K562 (cell line): ENCODE measurements around the gene CD248. TPM values are rescaled to one million over a fixed set of nuclear protein-coding genes. Genes with fewer than 3 reads are reported as not detected.

Experiments used
- FOXK2 ChIP-seq, 2 experiments: fragments of 450-650 bp; IDR thresholded peaks in 1 of 2; conservative IDR thresholded peaks in 1 of 2; 2 replicates each; pipeline ENCODE4 v1.6.1; 2016; ENCODE audit warnings: low read depth in 2 of 2, mild to moderate bottlenecking in 1 of 2
- KDM4B ChIP-seq, 2 experiments: fragments of 450-650 bp in 1 of 2; sonication (generic) in 1 of 2; IDR thresholded peaks; 2 replicates each; pipeline ENCODE4 v1.6.1; 2016 to 2017; ENCODE audit warnings: borderline replicate concordance in 2 of 2, antibody characterized with exemption in 1 of 2, low read depth in 1 of 2, mild to moderate bottlenecking in 1 of 2
- RNF2 ChIP-seq: sonication (generic); IDR thresholded peaks from 2 replicates; pipeline ENCODE4 v1.6.1; 2016
- polyA plus RNA-seq, 8 experiments: library from polyadenylated mRNA; depleted of rRNA in 4 of 8; stranded (reverse) in 5 of 8; unstranded in 3 of 8; fragments of >200 nt; fragmentation: Nextera tagmentation in 2 of 8; fragmentation: Illumina TruSeq in 1 of 8; extraction: Ambion mirVana in 2 of 8; extraction: Trizol in 1 of 8; gene quantifications; 2 replicates each; pipeline versions ENCODE4 v1.2.1 to v1.2.3, GENCODE V29; 2011 to 2014; ENCODE audit warnings: inconsistent platforms in 1 of 8, missing spikeins in 1 of 8
- total RNA-seq, 7 experiments: library from RNA; depleted of rRNA in 6 of 7; stranded (reverse); fragments of >200 nt in 6 of 7; fragmentation: Illumina TruSeq in 2 of 7; extraction: Trizol in 2 of 7; gene quantifications; 2 replicates each; pipeline versions ENCODE4 v1.2.1 to v1.2.3, GENCODE V29; 2011 to 2021; ENCODE audit warnings: low replicate concordance in 1 of 7
- TF ChIP-seq, protein P1 (sequence below): fragments of 450-650 bp; IDR thresholded peaks from 2 replicates; pipeline ENCODE4 v1.6.1; 2016; ENCODE audit warnings: low read depth
- TF ChIP-seq, protein P2 (sequence below): fragments of 450-650 bp; IDR thresholded peaks from 2 replicates; pipeline ENCODE4 v1.6.1; 2016; ENCODE audit warnings: mild to moderate bottlenecking, moderate library complexity

The CD248 gene
- total and polyA plus RNA-seq, 9 of the 15 experiments (the other 6 are each of a cell fraction or from before 2014, with no cell fraction given) = 0.09 TPM; not detected in 8

DNA sequence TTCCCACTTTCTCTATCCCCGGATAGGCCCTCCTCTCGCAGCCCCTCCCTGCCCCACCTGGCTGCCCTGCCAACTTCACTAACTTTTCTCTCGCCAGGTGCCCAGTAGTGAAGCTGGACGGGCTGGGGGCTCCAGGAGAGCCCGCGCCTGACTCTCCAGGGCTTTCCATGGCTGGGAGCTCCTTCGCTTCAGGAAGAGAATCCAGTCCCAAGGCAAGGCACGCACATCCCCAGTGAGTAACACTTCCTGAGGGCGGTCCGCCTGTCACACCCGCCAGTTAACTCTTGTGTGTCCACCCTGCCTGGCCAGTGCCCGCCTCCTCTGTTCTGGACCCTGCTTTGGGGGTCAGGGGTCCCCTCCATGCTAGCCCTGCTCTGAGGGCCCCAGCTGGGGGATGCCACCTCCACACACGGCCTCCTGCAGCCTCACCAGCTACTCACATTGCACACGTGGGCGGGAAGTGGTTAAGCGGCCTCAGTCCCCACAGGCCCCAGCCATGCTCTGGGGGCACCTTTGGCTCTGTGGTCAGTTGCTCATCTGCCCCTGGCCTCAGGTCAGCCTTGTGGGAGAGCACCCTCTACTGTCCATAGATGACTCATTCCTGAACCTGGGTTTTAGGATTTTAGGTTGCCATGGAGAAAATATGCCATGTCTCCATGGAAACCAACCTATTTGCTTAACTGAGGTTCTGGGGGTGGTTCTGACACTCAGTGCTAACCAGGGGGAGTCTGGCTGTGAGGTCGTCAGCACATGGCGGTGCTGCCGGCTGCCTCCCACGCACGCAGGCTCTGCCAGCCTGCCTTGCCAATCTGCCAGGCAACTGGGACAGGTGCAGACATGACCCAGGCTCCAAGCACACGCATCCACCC lies 19.6 kb upstream of the CD248 start, which contains the start of gene RIN1 (continued):
- TF ChIP-seq, protein P1, sequence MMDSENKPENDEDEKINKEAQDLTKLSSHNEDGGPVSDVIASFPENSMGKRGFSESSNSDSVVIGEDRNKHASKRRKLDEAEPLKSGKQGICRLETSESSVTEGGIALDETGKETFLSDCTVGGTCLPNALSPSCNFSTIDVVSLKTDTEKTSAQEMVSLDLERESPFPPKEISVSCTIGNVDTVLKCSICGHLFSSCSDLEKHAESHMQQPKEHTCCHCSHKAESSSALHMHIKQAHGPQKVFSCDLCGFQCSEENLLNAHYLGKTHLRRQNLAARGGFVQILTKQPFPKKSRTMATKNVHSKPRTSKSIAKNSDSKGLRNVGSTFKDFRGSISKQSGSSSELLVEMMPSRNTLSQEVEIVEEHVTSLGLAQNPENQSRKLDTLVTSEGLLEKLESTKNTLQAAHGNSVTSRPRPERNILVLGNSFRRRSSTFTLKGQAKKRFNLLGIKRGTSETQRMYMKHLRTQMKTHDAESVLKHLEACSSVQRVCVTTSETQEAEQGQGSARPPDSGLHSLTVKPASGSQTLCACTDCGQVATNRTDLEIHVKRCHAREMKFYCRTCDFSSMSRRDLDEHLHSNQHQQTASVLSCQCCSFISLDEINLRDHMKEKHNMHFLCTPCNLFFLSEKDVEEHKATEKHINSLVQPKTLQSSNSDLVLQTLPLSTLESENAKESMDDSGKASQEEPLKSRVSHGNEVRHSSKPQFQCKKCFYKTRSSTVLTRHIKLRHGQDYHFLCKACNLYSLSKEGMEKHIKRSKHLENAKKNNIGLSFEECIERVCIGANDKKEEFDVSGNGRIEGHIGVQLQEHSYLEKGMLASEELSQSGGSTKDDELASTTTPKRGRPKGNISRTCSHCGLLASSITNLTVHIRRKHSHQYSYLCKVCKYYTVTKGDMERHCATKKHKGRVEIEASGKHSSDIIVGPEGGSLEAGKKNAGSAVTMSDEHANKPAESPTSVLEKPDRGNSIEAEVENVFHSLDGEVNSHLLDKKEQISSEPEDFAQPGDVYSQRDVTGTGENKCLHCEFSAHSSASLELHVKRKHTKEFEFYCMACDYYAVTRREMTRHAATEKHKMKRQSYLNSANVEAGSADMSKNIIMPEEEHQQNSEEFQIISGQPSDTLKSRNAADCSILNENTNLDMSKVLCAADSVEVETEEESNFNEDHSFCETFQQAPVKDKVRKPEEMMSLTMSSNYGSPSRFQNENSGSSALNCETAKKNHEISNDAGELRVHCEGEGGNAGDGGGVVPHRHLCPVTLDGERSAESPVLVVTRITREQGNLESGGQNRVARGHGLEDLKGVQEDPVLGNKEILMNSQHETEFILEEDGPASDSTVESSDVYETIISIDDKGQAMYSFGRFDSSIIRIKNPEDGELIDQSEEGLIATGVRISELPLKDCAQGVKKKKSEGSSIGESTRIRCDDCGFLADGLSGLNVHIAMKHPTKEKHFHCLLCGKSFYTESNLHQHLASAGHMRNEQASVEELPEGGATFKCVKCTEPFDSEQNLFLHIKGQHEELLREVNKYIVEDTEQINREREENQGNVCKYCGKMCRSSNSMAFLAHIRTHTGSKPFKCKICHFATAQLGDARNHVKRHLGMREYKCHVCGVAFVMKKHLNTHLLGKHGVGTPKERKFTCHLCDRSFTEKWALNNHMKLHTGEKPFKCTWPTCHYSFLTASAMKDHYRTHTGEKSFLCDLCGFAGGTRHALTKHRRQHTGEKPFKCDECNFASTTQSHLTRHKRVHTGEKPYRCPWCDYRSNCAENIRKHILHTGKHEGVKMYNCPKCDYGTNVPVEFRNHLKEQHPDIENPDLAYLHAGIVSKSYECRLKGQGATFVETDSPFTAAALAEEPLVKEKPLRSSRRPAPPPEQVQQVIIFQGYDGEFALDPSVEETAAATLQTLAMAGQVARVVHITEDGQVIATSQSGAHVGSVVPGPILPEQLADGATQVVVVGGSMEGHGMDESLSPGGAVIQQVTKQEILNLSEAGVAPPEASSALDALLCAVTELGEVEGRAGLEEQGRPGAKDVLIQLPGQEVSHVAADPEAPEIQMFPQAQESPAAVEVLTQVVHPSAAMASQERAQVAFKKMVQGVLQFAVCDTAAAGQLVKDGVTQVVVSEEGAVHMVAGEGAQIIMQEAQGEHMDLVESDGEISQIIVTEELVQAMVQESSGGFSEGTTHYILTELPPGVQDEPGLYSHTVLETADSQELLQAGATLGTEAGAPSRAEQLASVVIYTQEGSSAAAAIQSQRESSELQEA = no peak
- no peak for TF ChIP-seq FOXK2 (conservative IDR thresholded peaks at IDR 0.05 in 1 of 2, IDR thresholded peaks at IDR 0.05 in 1 of 2; ENCODE audit: low read depth in 2 of 2)
- TF ChIP-seq RNF2 = peak; percentile 74
- TF ChIP-seq, protein P2, sequence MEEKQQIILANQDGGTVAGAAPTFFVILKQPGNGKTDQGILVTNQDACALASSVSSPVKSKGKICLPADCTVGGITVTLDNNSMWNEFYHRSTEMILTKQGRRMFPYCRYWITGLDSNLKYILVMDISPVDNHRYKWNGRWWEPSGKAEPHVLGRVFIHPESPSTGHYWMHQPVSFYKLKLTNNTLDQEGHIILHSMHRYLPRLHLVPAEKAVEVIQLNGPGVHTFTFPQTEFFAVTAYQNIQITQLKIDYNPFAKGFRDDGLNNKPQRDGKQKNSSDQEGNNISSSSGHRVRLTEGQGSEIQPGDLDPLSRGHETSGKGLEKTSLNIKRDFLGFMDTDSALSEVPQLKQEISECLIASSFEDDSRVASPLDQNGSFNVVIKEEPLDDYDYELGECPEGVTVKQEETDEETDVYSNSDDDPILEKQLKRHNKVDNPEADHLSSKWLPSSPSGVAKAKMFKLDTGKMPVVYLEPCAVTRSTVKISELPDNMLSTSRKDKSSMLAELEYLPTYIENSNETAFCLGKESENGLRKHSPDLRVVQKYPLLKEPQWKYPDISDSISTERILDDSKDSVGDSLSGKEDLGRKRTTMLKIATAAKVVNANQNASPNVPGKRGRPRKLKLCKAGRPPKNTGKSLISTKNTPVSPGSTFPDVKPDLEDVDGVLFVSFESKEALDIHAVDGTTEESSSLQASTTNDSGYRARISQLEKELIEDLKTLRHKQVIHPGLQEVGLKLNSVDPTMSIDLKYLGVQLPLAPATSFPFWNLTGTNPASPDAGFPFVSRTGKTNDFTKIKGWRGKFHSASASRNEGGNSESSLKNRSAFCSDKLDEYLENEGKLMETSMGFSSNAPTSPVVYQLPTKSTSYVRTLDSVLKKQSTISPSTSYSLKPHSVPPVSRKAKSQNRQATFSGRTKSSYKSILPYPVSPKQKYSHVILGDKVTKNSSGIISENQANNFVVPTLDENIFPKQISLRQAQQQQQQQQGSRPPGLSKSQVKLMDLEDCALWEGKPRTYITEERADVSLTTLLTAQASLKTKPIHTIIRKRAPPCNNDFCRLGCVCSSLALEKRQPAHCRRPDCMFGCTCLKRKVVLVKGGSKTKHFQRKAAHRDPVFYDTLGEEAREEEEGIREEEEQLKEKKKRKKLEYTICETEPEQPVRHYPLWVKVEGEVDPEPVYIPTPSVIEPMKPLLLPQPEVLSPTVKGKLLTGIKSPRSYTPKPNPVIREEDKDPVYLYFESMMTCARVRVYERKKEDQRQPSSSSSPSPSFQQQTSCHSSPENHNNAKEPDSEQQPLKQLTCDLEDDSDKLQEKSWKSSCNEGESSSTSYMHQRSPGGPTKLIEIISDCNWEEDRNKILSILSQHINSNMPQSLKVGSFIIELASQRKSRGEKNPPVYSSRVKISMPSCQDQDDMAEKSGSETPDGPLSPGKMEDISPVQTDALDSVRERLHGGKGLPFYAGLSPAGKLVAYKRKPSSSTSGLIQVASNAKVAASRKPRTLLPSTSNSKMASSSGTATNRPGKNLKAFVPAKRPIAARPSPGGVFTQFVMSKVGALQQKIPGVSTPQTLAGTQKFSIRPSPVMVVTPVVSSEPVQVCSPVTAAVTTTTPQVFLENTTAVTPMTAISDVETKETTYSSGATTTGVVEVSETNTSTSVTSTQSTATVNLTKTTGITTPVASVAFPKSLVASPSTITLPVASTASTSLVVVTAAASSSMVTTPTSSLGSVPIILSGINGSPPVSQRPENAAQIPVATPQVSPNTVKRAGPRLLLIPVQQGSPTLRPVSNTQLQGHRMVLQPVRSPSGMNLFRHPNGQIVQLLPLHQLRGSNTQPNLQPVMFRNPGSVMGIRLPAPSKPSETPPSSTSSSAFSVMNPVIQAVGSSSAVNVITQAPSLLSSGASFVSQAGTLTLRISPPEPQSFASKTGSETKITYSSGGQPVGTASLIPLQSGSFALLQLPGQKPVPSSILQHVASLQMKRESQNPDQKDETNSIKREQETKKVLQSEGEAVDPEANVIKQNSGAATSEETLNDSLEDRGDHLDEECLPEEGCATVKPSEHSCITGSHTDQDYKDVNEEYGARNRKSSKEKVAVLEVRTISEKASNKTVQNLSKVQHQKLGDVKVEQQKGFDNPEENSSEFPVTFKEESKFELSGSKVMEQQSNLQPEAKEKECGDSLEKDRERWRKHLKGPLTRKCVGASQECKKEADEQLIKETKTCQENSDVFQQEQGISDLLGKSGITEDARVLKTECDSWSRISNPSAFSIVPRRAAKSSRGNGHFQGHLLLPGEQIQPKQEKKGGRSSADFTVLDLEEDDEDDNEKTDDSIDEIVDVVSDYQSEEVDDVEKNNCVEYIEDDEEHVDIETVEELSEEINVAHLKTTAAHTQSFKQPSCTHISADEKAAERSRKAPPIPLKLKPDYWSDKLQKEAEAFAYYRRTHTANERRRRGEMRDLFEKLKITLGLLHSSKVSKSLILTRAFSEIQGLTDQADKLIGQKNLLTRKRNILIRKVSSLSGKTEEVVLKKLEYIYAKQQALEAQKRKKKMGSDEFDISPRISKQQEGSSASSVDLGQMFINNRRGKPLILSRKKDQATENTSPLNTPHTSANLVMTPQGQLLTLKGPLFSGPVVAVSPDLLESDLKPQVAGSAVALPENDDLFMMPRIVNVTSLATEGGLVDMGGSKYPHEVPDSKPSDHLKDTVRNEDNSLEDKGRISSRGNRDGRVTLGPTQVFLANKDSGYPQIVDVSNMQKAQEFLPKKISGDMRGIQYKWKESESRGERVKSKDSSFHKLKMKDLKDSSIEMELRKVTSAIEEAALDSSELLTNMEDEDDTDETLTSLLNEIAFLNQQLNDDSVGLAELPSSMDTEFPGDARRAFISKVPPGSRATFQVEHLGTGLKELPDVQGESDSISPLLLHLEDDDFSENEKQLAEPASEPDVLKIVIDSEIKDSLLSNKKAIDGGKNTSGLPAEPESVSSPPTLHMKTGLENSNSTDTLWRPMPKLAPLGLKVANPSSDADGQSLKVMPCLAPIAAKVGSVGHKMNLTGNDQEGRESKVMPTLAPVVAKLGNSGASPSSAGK = no peak
- TF ChIP-seq KDM4B (IDR thresholded peaks at IDR 0.05; ENCODE audit: borderline replicate concordance in 2 of 2, low read depth in 1 of 2) = no peak
